ENCODE results near the gene USP37.

The USP37 gene

GRCh38 chr2:218523651-218524050 is 44.5 kb downstream of the USP37 start:
- no peak for DNase-seq (ENCODE audit: low read depth in 2 of 2)
- TF ChIP-seq, protein P1, sequence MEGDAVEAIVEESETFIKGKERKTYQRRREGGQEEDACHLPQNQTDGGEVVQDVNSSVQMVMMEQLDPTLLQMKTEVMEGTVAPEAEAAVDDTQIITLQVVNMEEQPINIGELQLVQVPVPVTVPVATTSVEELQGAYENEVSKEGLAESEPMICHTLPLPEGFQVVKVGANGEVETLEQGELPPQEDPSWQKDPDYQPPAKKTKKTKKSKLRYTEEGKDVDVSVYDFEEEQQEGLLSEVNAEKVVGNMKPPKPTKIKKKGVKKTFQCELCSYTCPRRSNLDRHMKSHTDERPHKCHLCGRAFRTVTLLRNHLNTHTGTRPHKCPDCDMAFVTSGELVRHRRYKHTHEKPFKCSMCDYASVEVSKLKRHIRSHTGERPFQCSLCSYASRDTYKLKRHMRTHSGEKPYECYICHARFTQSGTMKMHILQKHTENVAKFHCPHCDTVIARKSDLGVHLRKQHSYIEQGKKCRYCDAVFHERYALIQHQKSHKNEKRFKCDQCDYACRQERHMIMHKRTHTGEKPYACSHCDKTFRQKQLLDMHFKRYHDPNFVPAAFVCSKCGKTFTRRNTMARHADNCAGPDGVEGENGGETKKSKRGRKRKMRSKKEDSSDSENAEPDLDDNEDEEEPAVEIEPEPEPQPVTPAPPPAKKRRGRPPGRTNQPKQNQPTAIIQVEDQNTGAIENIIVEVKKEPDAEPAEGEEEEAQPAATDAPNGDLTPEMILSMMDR (IDR thresholded peaks at IDR 0.05; ENCODE audit: low read depth, low read length) = no peak

GRCh38 chr2:218518876-218519275 is 49.3 kb downstream of the USP37 start:
- TF ChIP-seq, protein P1 (IDR thresholded peaks at IDR 0.05; ENCODE audit: low read depth, low read length) = no peak
- no peak overlapping the region for H3K4me3 ChIP-seq (replicated peaks in 1 of 2; ENCODE audit: low read depth in 2 of 2, low read length in 2 of 2)
- DNase-seq (ENCODE audit: low read depth in 2 of 2) = no peak

More at GRCh38 chr2:218523651-218524050, 44.5 kb downstream of the USP37 start:
- H3K4me3 ChIP-seq (replicated peaks in 1 of 2; ENCODE audit: low read depth in 2 of 2, low read length in 2 of 2) = no peak overlapping the region

GRCh38 chr2:218517434-218518206 is 50.5 kb downstream of the USP37 start:
- H3K4me3 ChIP-seq (replicated peaks in 1 of 2; ENCODE audit: low read depth in 2 of 2, low read length in 2 of 2) = no peak overlapping the region

DNA sequence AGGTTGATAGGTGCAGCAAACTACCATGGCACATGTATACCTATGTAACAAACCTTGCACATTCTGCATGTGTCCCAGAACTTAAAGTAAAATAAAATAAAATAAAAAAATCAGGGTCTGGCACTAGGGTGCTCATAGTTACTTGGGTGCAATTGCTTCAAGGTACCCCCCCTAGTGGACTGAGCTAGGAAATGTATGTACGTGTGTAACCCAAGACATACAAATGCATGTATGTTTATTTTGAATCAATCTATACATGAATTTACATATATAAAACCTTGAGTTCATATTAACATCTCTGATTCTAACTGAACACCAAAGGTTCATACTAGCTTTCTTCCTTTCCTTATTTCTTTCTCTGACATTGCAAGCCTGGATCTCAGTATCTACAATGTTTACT is 51.5 kb downstream of the USP37 start:
- no peak overlapping the region for H3K4me3 ChIP-seq (replicated peaks in 1 of 2; ENCODE audit: low read depth in 2 of 2, low read length in 2 of 2)
- peak; percentile 9 to 40 for DNase-seq (ENCODE audit: low read depth in 2 of 2)
- TF ChIP-seq, protein P1 (IDR thresholded peaks at IDR 0.05; ENCODE audit: low read depth, low read length) = peak; percentile 45

More at GRCh38 chr2:218517434-218518206, 50.5 kb downstream of the USP37 start:
- TF ChIP-seq, protein P1 (IDR thresholded peaks at IDR 0.05; ENCODE audit: low read depth, low read length) = no peak
- peak; percentile 6 to 34 for DNase-seq (ENCODE audit: low read depth in 2 of 2)

GRCh38 chr2:218513676-218514075 is 54.5 kb downstream of the USP37 start:
- DNase-seq (ENCODE audit: low read depth in 2 of 2) = no peak
- TF ChIP-seq, protein P1 (IDR thresholded peaks at IDR 0.05; ENCODE audit: low read depth, low read length) = no peak
- no peak overlapping the region for H3K4me3 ChIP-seq (replicated peaks in 1 of 2; ENCODE audit: low read depth in 2 of 2, low read length in 2 of 2)

GRCh38 chr2:218508299-218508698 is 59.9 kb downstream of the USP37 start:
- TF ChIP-seq, protein P1 (IDR thresholded peaks at IDR 0.05; ENCODE audit: low read depth, low read length) = no peak
- no peak overlapping the region for H3K4me3 ChIP-seq (replicated peaks in 1 of 2; ENCODE audit: low read depth in 2 of 2, low read length in 2 of 2)
- no peak for DNase-seq (ENCODE audit: low read depth in 2 of 2)
